Effector CD4-positive, alpha-beta T cell (primary cell): ENCODE results near the gene FADS1. TPM values are rescaled to one million over a fixed set of nuclear protein-coding genes. Genes with fewer than 3 reads are reported as not detected.

Source experiments
- DNase-seq: peaks from one replicate; pipeline ENCODE4 v3.0.0-alpha.2; 2020
- total RNA-seq: gene quantifications from one replicate; lab custom pipeline; 2026; lab: John Stamatoyannopoulos, UW

The FADS1 gene
- not detected for total RNA-seq

- DNase-seq, result peak; percentile 76
Observed at GRCh38 chr11:61816736-61817455, at the start of gene FADS1. Gene FADS1, minus strand, starts transcription at chr11:61817003. Its CDS starts 74 bp downstream, at chr11:61816929.

- no peak for DNase-seq
Observed at GRCh38 chr11:61866231-61866957, 49.6 kb upstream of the FADS1 start.

GRCh38 chr11:61864814-61865775 is 48.3 kb upstream of the FADS1 start:
- DNase-seq, result no peak

GRCh38 chr11:61863548-61864081 is 46.8 kb upstream of the FADS1 start:
- DNase-seq, result no peak

GRCh38 chr11:61862714-61863547 is 46.1 kb upstream of the FADS1 start:
- DNase-seq, result no peak

DNA sequence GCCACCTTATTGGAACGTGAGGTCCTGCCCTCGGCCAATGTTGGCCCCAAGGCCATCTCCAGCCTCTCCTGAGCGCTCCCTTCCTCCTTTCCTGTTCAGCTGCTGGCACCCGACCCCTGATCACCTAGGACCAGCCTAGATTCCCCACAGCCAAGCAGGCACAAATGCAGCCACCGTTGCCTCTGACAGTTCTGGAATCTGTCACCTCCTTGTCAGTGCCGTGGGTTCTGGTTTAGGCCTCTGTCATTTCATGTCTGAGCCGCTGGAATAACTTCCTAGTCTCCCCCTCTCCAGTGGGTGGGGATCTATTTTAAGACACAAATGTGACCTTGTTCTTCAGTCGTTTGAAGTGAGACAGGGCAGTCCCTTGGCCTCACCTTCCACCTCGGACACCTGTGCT is 44.8 kb upstream of the FADS1 start:
- no peak for DNase-seq

DNA sequence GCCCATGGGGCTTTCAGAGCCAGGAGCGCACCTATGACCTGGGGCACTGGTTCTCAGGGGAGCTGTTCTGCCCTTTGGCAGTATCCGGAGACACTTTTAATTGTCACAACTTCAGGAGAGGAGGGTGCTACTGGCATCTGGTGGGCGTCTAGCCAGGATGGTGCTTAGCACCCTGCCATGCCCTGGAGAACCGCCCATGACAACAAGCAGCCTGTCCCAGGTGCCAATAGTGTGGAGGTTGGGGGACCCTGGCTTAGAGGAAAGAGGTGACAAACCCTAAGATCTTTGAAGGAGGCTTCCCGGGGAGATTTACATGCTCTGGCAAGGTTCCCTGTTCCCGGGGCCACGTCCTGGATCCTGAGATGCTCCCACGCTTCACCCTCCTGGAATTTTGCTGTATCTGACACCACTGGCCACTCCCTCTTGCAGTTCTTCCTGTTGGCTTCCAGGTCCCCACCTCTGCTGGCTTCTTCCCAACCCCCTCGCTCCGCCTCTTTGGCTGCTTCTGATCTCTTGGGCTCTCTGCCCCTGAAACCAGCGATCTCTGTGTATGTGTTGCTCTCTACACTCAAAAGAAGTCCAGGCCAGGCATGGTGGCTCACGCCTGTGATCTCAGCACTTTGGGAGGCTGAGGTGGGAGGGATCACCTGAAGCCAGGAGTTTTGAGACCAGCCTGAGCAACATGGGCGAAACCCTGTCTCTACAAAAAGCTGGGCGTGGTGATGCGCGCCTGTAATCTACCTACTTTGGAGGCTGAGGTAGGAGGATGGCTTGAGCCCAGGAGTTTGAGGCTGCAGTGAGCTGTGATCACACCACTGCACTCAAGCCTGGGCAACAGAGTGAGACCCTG is 43.5 kb upstream of the FADS1 start:
- no peak for DNase-seq

- DNase-seq, result no peak
Observed at GRCh38 chr11:61855939-61856680, 39.3 kb upstream of the FADS1 start.

- DNase-seq, result no peak
Observed at GRCh38 chr11:61854966-61855714, 38.3 kb upstream of the FADS1 start.

GRCh38 chr11:61854206-61854895 is 37.5 kb upstream of the FADS1 start:
- DNase-seq, result no peak

- no peak for DNase-seq
Observed at GRCh38 chr11:61853698-61854169, 36.9 kb upstream of the FADS1 start.

DNA sequence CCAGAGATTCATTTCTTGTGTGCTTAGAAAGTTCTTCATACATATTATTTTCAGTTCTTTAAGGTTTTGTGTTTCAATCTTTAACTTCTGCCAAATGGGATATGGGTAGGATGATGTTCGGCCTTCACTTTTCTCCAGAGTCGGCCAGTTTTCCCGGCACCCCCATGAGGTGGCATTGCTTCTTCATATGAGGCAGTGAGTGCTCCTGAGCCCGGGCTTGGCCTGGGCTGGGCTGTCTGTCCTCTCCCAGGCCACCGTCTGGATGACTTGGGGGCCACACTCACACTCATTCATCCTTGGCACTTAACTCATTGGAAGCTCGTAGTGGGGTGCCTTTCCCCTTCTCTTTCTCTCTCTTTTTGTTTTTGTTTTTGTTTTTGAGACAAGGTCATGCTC is 35.1 kb upstream of the FADS1 start:
- no peak for DNase-seq

GRCh38 chr11:61851113-61851899 is 34.5 kb upstream of the FADS1 start:
- DNase-seq, result no peak

GRCh38 chr11:61850687-61851086 is 33.9 kb upstream of the FADS1 start:
- no peak for DNase-seq

- DNase-seq, result no peak
Observed at GRCh38 chr11:61848631-61849030, 31.8 kb upstream of the FADS1 start.

- no peak for DNase-seq
Observed at GRCh38 chr11:61847914-61848581, 31.2 kb upstream of the FADS1 start.

DNA sequence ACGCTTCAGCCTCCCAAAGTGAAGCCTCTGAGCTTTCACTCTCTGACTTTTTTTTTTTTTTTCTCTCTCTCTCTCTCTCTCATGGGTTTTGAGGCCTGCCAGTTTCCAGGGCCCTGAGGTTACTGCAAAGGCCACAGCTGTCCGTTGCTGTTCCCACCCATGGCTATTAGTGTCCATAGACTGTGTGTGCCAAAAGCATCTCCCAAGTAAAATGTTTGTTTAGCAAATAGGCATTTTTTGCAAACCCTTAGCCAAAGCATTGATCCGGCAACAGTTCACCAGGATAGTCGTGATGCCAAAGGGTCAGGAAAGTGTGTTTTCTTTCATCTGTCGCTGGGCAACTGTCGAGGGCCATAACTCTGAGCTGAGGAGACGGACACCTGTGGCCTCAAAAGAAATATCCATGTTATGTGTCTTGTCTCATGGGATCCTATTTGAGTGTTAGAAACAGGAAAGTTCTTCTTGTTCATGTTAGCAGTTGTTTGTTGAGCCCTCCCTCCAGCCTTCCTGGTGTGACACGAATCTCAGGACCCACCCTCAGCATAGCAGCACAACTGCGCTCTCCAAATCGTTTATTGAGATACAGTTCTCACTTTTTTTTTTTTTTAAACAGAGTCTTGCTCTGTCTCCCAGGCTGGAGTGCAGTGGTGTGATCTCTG is 29.7 kb upstream of the FADS1 start:
- no peak for DNase-seq
